K562 (cell line): ENCODE measurements around the gene PAX8. TPM values are rescaled to one million over a fixed set of nuclear protein-coding genes. Genes with fewer than 3 reads are reported as not detected.

Source experiments
- CC2D1A ChIP-seq: fragments of 450-650 bp; IDR thresholded peaks from 2 replicates; pipeline ENCODE4 v1.6.1; 2017; ENCODE audit warnings: mild to moderate bottlenecking
- LEF1 ChIP-seq: fragments of 450-650 bp; IDR thresholded peaks from 2 replicates; pipeline ENCODE4 v1.6.1; 2016; ENCODE audit warnings: mild to moderate bottlenecking
- MBD2 ChIP-seq: sonication (generic); IDR thresholded peaks from 2 replicates; pipeline ENCODE4 v1.6.1; 2016; ENCODE audit warnings: low read depth, borderline replicate concordance
- PTRF ChIP-seq: fragments of 450-650 bp; IDR thresholded peaks from 2 replicates; pipeline ENCODE4 v1.6.1; 2016; ENCODE audit warnings: mild to moderate bottlenecking, missing genetic modification characterization, missing compliant biosample characterization
- XRCC3 ChIP-seq: fragments of 450-650 bp; IDR thresholded peaks from 2 replicates; pipeline ENCODE4 v1.6.1; 2017; ENCODE audit warnings: mild to moderate bottlenecking, moderate library complexity
- ZNF217 ChIP-seq: sonication (generic); formaldehyde crosslinking; IDR thresholded peaks from 2 replicates; pipeline ENCODE4 v1.8.0; 2022; ENCODE audit warnings: mild to moderate bottlenecking, missing genetic modification reagents
- ZNF696 ChIP-seq: fragments of 250-450 bp; sonication (Bioruptor Pico); conservative IDR thresholded peaks from 2 replicates; pipeline ENCODE4 v1.4.0; 2020; ENCODE audit warnings: mild to moderate bottlenecking, moderate library complexity
- polyA plus RNA-seq, 8 experiments: library from polyadenylated mRNA; depleted of rRNA in 4 of 8; stranded (reverse) in 5 of 8; unstranded in 3 of 8; fragments of >200 nt; fragmentation: Nextera tagmentation in 2 of 8; fragmentation: Illumina TruSeq in 1 of 8; extraction: Ambion mirVana in 2 of 8; extraction: Trizol in 1 of 8; gene quantifications; 2 replicates each; pipeline versions ENCODE4 v1.2.1 to v1.2.3, GENCODE V29; 2011 to 2014; ENCODE audit warnings: inconsistent platforms in 1 of 8, missing spikeins in 1 of 8
- total RNA-seq, 7 experiments: library from RNA; depleted of rRNA in 6 of 7; stranded (reverse); fragments of >200 nt in 6 of 7; fragmentation: Illumina TruSeq in 2 of 7; extraction: Trizol in 2 of 7; gene quantifications; 2 replicates each; pipeline versions ENCODE4 v1.2.1 to v1.2.3, GENCODE V29; 2011 to 2021; ENCODE audit warnings: low replicate concordance in 1 of 7
- TF ChIP-seq, protein P1 (sequence below): sonication (generic); formaldehyde crosslinking; IDR thresholded peaks from 2 replicates; pipeline ENCODE4 v1.8.0; 2022; ENCODE audit warnings: missing genetic modification reagents, mild to moderate bottlenecking, borderline replicate concordance
- TF ChIP-seq, protein P2 (sequence below): sonication (generic); IDR thresholded peaks from 2 replicates; pipeline ENCODE4 v1.6.1; 2016
- TF ChIP-seq, protein P3 (sequence below): fragments of 250-450 bp; sonication (Bioruptor Pico); IDR thresholded peaks from 2 replicates; pipeline ENCODE4 v1.5.0; 2021
- TF ChIP-seq, protein P4 (sequence below): fragments of 450-650 bp; conservative IDR thresholded peaks from 2 replicates; pipeline ENCODE4 v1.6.1; 2016; ENCODE audit warnings: missing genetic modification characterization, low read depth, mild to moderate bottlenecking, control low read depth, missing compliant biosample characterization

Gene PAX8
- total and polyA plus RNA-seq, 9 of the 15 experiments (the other 6 are each of a cell fraction or from before 2014, with no cell fraction given): 0.13 to 2.1 (median 0.51) TPM

DNA sequence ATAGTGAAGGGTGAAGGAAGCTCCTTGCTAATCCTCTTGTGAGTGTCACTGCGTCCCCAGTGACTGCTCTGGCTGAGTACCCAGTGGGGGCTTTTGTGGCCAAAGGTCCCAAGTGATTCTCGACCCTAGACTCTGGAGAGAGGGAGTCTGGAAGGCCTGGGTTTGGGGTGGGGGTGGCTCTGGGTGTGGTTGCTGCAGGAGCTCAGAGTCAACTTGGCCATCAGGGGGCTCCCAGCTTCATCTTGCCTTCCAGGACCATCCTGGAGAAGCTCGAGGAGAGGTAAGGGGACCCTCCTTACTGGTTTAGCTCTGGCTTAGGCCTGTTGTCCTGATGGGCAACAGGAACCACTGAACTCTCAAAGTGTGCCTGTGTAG is 104.4 kb downstream of the PAX8 start (continued):
- TF ChIP-seq, protein P1, sequence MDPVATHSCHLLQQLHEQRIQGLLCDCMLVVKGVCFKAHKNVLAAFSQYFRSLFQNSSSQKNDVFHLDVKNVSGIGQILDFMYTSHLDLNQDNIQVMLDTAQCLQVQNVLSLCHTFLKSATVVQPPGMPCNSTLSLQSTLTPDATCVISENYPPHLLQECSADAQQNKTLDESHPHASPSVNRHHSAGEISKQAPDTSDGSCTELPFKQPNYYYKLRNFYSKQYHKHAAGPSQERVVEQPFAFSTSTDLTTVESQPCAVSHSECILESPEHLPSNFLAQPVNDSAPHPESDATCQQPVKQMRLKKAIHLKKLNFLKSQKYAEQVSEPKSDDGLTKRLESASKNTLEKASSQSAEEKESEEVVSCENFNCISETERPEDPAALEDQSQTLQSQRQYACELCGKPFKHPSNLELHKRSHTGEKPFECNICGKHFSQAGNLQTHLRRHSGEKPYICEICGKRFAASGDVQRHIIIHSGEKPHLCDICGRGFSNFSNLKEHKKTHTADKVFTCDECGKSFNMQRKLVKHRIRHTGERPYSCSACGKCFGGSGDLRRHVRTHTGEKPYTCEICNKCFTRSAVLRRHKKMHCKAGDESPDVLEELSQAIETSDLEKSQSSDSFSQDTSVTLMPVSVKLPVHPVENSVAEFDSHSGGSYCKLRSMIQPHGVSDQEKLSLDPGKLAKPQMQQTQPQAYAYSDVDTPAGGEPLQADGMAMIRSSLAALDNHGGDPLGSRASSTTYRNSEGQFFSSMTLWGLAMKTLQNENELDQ (CRISPR knock-in tag): no peak
- TF ChIP-seq ZNF217 (no peak), MBD2 (no peak), LEF1 (no peak), XRCC3 (no peak), PTRF (tag) (no peak), CC2D1A (no peak), ZNF696 (CRISPR knock-in tag) (no peak)
- TF ChIP-seq, protein P2, sequence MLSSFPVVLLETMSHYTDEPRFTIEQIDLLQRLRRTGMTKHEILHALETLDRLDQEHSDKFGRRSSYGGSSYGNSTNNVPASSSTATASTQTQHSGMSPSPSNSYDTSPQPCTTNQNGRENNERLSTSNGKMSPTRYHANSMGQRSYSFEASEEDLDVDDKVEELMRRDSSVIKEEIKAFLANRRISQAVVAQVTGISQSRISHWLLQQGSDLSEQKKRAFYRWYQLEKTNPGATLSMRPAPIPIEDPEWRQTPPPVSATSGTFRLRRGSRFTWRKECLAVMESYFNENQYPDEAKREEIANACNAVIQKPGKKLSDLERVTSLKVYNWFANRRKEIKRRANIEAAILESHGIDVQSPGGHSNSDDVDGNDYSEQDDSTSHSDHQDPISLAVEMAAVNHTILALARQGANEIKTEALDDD: no peak
- TF ChIP-seq, protein P3, sequence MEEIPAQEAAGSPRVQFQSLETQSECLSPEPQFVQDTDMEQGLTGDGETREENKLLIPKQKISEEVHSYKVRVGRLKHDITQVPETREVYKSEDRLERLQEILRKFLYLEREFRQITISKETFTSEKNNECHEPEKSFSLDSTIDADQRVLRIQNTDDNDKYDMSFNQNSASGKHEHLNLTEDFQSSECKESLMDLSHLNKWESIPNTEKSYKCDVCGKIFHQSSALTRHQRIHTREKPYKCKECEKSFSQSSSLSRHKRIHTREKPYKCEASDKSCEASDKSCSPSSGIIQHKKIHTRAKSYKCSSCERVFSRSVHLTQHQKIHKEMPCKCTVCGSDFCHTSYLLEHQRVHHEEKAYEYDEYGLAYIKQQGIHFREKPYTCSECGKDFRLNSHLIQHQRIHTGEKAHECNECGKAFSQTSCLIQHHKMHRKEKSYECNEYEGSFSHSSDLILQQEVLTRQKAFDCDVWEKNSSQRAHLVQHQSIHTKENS (CRISPR knock-in tag): no peak
- TF ChIP-seq, protein P4, sequence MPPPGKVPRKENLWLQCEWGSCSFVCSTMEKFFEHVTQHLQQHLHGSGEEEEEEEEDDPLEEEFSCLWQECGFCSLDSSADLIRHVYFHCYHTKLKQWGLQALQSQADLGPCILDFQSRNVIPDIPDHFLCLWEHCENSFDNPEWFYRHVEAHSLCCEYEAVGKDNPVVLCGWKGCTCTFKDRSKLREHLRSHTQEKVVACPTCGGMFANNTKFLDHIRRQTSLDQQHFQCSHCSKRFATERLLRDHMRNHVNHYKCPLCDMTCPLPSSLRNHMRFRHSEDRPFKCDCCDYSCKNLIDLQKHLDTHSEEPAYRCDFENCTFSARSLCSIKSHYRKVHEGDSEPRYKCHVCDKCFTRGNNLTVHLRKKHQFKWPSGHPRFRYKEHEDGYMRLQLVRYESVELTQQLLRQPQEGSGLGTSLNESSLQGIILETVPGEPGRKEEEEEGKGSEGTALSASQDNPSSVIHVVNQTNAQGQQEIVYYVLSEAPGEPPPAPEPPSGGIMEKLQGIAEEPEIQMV (tag): no peak
